WERI-Rb-1 (cell line): ENCODE results near the gene RABIF.
A peak's percentile ranks its signal among the peaks of the same experiment; 100 is the strongest.

Source experiments
- DNase-seq: peaks from one replicate; pipeline ENCODE4 v3.0.0-alpha.2; 2020
- H3K27ac ChIP-seq: fragments of 250-450 bp; sonication (Bioruptor Pico); 2 replicates; pipeline ENCODE4 v1.5.1; 2020; ENCODE audit warnings: mild to moderate bottlenecking, moderate library complexity
- H3K27me3 ChIP-seq: fragments of 250-450 bp; sonication (Bioruptor Pico); 2 replicates; pipeline ENCODE4 v1.5.1; 2021; ENCODE audit warnings: mild to moderate bottlenecking, low read depth, moderate library complexity; ENCODE audit not compliant: insufficient read depth, severe bottlenecking
- H3K36me3 ChIP-seq: fragments of 250-450 bp; sonication (Bioruptor Pico); 2 replicates; pipeline ENCODE4 v1.5.1; 2020; ENCODE audit warnings: mild to moderate bottlenecking, moderate library complexity
- H3K4me3 ChIP-seq: 2 replicates; pipeline ENCODE4 v1.5.1; 2011; ENCODE audit warnings: low read depth, mild to moderate bottlenecking, control low read depth, low read length
- H3K9me3 ChIP-seq: fragments of 250-450 bp; sonication (Bioruptor Pico); 2 replicates; pipeline ENCODE4 v1.5.1; 2021; ENCODE audit warnings: mild to moderate bottlenecking, moderate library complexity; ENCODE audit not compliant: severe bottlenecking
- TF ChIP-seq, protein P1 (sequence below): IDR thresholded peaks from 2 replicates; pipeline ENCODE4 v1.5.1; 2011; ENCODE audit warnings: low read depth, mild to moderate bottlenecking, control low read depth, inconsistent platforms, low read length

The RABIF gene

DNA sequence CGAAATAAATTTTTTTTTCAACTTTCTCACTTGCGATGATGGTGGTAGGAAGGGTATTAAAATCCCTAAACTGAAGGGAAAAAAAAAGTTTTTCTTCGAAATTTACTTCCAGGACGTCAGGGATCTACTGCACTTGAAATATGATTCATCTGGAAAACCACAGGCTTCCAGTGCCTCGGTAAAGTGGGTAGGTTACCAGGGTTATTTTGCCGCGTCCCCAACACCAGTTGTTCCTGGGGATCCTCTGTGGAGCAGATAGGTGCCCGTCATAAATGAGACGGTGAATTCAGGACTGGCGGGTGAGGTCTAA, 773 bp downstream of the RABIF start:
- Histone ChIP-seq H3K27me3 (no peaks in the 10 kb centered on the region), H3K36me3 (peaks cover 30% of the 10 kb centered on the region), H3K9me3 (no peaks in the 10 kb centered on the region), H3K27ac (peak overlapping the region; percentile 90), H3K4me3 (peak overlapping the region; percentile 87)
- no peak for DNase-seq
- TF ChIP-seq, protein P1, sequence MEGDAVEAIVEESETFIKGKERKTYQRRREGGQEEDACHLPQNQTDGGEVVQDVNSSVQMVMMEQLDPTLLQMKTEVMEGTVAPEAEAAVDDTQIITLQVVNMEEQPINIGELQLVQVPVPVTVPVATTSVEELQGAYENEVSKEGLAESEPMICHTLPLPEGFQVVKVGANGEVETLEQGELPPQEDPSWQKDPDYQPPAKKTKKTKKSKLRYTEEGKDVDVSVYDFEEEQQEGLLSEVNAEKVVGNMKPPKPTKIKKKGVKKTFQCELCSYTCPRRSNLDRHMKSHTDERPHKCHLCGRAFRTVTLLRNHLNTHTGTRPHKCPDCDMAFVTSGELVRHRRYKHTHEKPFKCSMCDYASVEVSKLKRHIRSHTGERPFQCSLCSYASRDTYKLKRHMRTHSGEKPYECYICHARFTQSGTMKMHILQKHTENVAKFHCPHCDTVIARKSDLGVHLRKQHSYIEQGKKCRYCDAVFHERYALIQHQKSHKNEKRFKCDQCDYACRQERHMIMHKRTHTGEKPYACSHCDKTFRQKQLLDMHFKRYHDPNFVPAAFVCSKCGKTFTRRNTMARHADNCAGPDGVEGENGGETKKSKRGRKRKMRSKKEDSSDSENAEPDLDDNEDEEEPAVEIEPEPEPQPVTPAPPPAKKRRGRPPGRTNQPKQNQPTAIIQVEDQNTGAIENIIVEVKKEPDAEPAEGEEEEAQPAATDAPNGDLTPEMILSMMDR, result no peak

DNA sequence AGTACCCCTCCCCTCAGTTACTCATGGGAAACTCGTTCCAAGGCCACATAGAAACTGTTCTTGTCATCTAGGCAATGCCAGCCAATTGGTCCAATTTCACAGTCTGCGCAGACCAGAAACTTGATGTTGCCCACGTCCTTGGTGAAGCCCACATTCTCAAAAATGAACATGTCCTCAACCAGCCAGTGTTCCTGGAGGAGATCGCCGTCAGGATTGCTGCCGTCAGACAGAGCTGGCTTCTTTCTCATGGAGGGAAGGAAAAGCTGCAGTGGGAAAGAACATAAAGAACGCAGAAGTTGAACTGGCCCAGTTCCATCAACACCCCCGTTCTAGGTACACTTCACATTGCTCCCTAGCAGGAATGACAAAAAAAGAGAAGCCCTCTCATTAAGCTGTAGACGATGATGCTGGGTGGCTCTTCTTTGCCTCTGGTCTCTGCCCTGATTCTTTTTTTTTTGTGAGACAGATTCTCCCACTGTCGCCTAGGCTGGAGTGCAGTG, 7.9 kb downstream of the RABIF start:
- TF ChIP-seq, protein P1, result no peak
- DNase-seq, result no peak
- Histone ChIP-seq H3K27ac (no peak overlapping the region), H3K9me3 (no peaks in the 10 kb centered on the region), H3K4me3 (no peak overlapping the region), H3K27me3 (no peaks in the 10 kb centered on the region), H3K36me3 (peaks cover 46% of the 10 kb centered on the region)

DNA sequence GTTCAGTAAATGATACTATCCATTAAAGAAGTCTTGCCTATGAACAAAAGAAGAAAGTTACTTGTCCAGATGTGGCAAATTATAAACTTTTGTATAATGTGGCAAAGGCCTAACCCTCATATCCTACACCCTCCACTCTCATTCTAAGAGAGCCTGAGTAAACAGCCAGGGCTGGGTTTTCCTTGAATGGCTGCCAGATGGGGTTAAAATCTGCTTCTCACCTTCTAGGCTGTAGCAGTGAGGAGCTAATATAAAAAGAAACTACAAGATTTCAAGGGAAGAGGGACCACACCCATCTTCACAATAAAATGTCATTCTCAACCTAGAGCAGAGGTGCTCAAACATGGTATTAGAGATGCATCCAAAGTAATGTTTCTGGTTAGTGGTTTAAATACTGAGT, 8.9 kb downstream of the RABIF start:
- DNase-seq, result no peak
- H3K36me3 ChIP-seq, result peaks cover 46% of the 10 kb centered on the region
- H3K27me3 ChIP-seq, result no peaks in the 10 kb centered on the region
- H3K9me3 ChIP-seq, result no peaks in the 10 kb centered on the region
- H3K4me3 ChIP-seq, result no peak overlapping the region
- no peak overlapping the region for H3K27ac ChIP-seq
- TF ChIP-seq, protein P1, result no peak

DNA sequence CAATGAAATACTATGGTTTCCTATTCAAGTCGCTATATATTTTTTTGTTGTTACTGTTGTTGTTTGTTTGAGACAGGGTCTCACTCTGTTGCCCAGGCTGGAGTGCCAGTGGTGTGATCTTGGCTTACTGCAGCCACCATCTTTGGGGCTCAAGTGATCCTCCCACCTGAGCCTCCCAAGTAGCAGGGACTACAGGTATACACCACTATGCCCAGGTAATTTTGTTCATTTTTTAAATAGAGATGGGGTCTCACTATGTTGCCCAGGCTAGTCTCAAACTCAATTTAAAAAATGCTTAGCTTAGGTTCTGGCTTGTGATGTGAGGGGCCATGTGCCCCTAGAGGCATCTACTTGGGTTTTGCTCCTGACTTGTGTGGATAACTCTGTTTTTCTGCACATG, 9.8 kb downstream of the RABIF start:
- DNase-seq, result no peak
- Histone ChIP-seq H3K4me3 (no peak overlapping the region), H3K9me3 (no peaks in the 10 kb centered on the region), H3K27ac (no peak overlapping the region), H3K36me3 (peaks cover 40% of the 10 kb centered on the region), H3K27me3 (no peaks in the 10 kb centered on the region)
- TF ChIP-seq, protein P1, result no peak

DNA sequence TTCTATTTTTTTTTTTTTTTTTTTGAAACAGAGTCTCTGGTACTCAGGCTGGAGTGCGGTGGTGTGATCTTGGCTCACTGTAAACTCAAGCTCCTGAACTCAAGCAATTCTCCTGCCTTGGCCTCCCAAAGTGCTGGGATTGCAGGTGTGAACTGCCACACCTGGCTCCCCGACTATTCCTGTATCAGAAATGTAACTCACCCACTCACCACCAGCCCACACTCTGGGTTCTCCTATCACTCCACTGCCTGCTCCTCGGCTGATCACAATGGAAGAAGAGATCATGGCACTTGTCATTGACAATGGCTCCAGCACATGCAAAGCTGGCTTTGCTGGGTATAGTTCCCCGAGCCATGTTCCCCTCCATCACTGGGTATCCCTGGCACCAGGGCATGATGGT, 15.9 kb downstream of the RABIF start:
- Histone ChIP-seq H3K27me3 (no peaks in the 10 kb centered on the region), H3K36me3 (peaks cover 3% of the 10 kb centered on the region; the same call in 1 of the 2 replicates), H3K4me3 (no peak overlapping the region), H3K9me3 (no peaks in the 10 kb centered on the region), H3K27ac (no peak overlapping the region)
- TF ChIP-seq, protein P1, result no peak
- DNase-seq, result no peak

DNA sequence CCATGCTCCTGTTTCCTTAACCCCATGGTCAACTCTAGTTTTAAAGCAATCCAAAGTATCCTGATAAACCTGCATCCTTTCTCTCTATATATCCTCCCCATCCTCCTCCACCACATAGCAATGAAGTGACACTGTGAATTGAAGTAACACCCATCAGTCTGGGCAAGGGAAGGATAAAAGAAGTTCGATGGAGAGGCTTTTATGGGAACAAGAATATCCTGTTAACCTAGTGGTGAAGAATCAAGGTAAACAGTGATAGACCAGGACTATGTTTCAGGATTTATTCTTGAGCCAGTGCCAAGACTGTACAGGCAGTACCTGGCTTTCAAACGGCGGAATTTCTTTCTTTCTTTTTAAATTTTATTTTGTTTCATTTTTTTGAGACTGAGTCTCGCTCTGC, 17.6 kb downstream of the RABIF start:
- Histone ChIP-seq H3K27me3 (no peaks in the 10 kb centered on the region), H3K36me3 (peaks cover 3% of the 10 kb centered on the region; the same call in 1 of the 2 replicates), H3K9me3 (no peaks in the 10 kb centered on the region), H3K4me3 (no peak overlapping the region), H3K27ac (no peak overlapping the region)
- no peak for DNase-seq
- TF ChIP-seq, protein P1, result no peak
